Lower leg skin (tissue), 3 donors: ENCODE measurements around the gene PMPCB.
"Not testable (repeated sequence)": the region's sequence is repeated elsewhere in the genome, so short reads cannot be mapped to it uniquely, and the experiment has no call there.

Experiments used
- POLR2A ChIP-seq, 2 donors: fragments of 450-650 bp; IDR thresholded peaks; one replicate each; pipeline ENCODE4 v1.6.1; 2016 to 2017; ENCODE audit warnings: antibody characterized with exemption in 2 of 2, mild to moderate bottlenecking in 1 of 2, moderate library complexity in 1 of 2
- TF ChIP-seq, protein P1 (sequence below), 3 donors: fragments of 450-650 bp; IDR thresholded peaks; one replicate each; pipeline ENCODE4 v1.5.1; 2016; ENCODE audit warnings: antibody characterized with exemption in 3 of 3, mild to moderate bottlenecking in 3 of 3, moderate library complexity in 2 of 3

- TF ChIP-seq, protein P1, sequence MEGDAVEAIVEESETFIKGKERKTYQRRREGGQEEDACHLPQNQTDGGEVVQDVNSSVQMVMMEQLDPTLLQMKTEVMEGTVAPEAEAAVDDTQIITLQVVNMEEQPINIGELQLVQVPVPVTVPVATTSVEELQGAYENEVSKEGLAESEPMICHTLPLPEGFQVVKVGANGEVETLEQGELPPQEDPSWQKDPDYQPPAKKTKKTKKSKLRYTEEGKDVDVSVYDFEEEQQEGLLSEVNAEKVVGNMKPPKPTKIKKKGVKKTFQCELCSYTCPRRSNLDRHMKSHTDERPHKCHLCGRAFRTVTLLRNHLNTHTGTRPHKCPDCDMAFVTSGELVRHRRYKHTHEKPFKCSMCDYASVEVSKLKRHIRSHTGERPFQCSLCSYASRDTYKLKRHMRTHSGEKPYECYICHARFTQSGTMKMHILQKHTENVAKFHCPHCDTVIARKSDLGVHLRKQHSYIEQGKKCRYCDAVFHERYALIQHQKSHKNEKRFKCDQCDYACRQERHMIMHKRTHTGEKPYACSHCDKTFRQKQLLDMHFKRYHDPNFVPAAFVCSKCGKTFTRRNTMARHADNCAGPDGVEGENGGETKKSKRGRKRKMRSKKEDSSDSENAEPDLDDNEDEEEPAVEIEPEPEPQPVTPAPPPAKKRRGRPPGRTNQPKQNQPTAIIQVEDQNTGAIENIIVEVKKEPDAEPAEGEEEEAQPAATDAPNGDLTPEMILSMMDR (IDR thresholded peaks at IDR 0.05), result not testable (repeated sequence)
- TF ChIP-seq POLR2A (IDR thresholded peaks at IDR 0.05), result not testable (repeated sequence)
These were observed 14.3 kb upstream of the PMPCB start for GRCh38 chr7:103282802-103283427.
